Measurements from ENCODE around the gene FBXL7. TPM values are rescaled to one million over a fixed set of nuclear protein-coding genes. Genes with fewer than 3 reads are reported as not detected.

The FBXL7 gene
- polyA plus RNA-seq, 3 donors, result not detected

DNA sequence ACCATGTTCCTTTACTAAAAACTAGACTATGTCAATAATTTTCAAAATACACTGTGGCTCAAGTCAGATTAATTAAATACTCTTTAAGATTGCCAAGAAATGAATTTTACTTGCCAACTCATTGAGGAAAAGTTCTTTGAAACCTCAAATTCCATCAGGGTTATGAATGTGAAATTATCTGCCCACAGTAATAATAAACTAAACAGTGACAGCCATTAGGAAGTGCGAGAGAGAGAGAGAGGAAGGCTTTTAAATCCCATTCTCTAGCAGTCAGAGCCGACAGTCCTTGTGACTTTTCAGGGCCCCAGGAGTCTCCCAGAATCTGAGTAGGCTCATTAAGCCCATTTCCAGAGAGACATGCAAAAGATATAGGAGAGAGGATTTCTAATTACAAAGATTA is 443.5 kb downstream of the FBXL7 start:
- Mint-ChIP-seq H3K27me3 (ENCODE audit: low read depth in 3 of 3) (peaks cover 0 to 2% (median 0%) of the 10 kb centered on the region in 3 donors), H3K27ac (no peak overlapping the region), H3K9me3 (peaks cover 3 to 20% (median 10%) of the 10 kb centered on the region in 7 donors), H3K36me3 (no peaks in the 10 kb centered on the region), H3K4me1 (no peaks in the 10 kb centered on the region), H3K4me3 (no peak overlapping the region)
- no peak overlapping the region for H3K4me3 ChIP-seq (replicated peaks in 1 of 3; ENCODE audit: low read depth in 2 of 3, low read length in 3 of 3)
- H2AFZ ChIP-seq (ENCODE audit: insufficient read depth, low read depth, low read length, poor library complexity, severe bottlenecking), result no peak overlapping the region
- H4K20me1 ChIP-seq (ENCODE audit: insufficient read depth, low read length), result no peaks in the 10 kb centered on the region
- H3K79me2 ChIP-seq (ENCODE audit: insufficient read depth, low read length), result no peaks in the 10 kb centered on the region
- no peak overlapping the region for H3K27ac ChIP-seq (ENCODE audit: low read depth in 1 of 2, low read length in 2 of 2)
- no peaks in the 10 kb centered on the region for H3K4me1 ChIP-seq (ENCODE audit: control insufficient read depth in 1 of 2, insufficient read depth in 2 of 2, low read length in 2 of 2)
- no peak overlapping the region for H3K9ac ChIP-seq (ENCODE audit: insufficient read depth, low read length, poor library complexity, severe bottlenecking)
- no peak overlapping the region for H3K4me2 ChIP-seq (replicated peaks; ENCODE audit: extremely low read depth, low read length, poor library complexity, severe bottlenecking)
- no peak for TF ChIP-seq CTCF (IDR thresholded peaks at IDR 0.05)
- no CpG with 5 or more reads among the region's 2 CpGs for WGBS (ENCODE audit: insufficient coverage)
- H3K27me3 ChIP-seq (ENCODE audit: control insufficient read depth in 2 of 2, insufficient read depth in 2 of 2, low read length in 2 of 2), result no peaks in the 10 kb centered on the region
- H3K9me3 ChIP-seq (replicated peaks in 1 of 2; ENCODE audit: control insufficient read depth in 1 of 2, insufficient read depth in 1 of 2, low read length in 2 of 2), result peaks cover 24 to 40% of the 10 kb centered on the region in 2 donors
- DNase-seq, result no peak
- H3K36me3 ChIP-seq (replicated peaks in 1 of 2; ENCODE audit: control insufficient read depth in 1 of 2, insufficient read depth in 2 of 2, low read length in 2 of 2), result no peaks in the 10 kb centered on the region
- intact Hi-C loops (cut with micrococcal nuclease), result no loop called here

DNA sequence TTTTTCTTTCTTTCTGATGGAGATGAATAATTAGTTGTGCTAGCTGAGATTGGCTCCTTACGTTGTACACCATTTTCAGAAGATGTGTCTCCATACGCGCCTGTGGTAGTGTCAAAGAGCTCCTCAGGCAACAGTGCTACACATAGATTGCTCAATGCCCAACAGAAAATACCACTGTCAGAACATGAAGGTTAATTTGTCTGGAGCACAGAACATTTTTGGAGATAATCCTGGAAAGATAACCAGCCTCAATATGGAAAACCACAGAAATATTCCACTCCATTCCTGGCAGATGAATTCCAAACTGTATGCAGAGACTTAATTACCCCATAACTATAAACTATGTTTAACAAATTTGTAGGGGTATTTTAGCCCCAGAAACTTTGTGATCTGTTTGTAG is 446.0 kb downstream of the FBXL7 start:
- Histone ChIP-seq H2AFZ (ENCODE audit: insufficient read depth, low read depth, low read length, poor library complexity, severe bottlenecking) (no peak overlapping the region), H3K27ac (ENCODE audit: low read depth in 1 of 2, low read length in 2 of 2) (no peak overlapping the region), H3K79me2 (ENCODE audit: insufficient read depth, low read length) (no peaks in the 10 kb centered on the region), H3K9ac (ENCODE audit: insufficient read depth, low read length, poor library complexity, severe bottlenecking) (no peak overlapping the region), H4K20me1 (ENCODE audit: insufficient read depth, low read length) (no peaks in the 10 kb centered on the region), H3K27me3 (ENCODE audit: control insufficient read depth in 2 of 2, insufficient read depth in 2 of 2, low read length in 2 of 2) (no peaks in the 10 kb centered on the region), H3K9me3 (replicated peaks in 1 of 2; ENCODE audit: control insufficient read depth in 1 of 2, insufficient read depth in 1 of 2, low read length in 2 of 2) (peaks cover 32 to 35% of the 10 kb centered on the region in 2 donors), H3K36me3 (replicated peaks in 1 of 2; ENCODE audit: control insufficient read depth in 1 of 2, insufficient read depth in 2 of 2, low read length in 2 of 2) (no peaks in the 10 kb centered on the region), H3K4me1 (ENCODE audit: control insufficient read depth in 1 of 2, insufficient read depth in 2 of 2, low read length in 2 of 2) (no peaks in the 10 kb centered on the region), H3K4me2 (replicated peaks; ENCODE audit: extremely low read depth, low read length, poor library complexity, severe bottlenecking) (no peak overlapping the region), H3K4me3 (replicated peaks in 1 of 3; ENCODE audit: low read depth in 2 of 3, low read length in 3 of 3) (no peak overlapping the region)
- no peak for DNase-seq
- Mint-ChIP-seq H3K4me1 (no peaks in the 10 kb centered on the region), H3K27ac (no peak overlapping the region), H3K4me3 (no peak overlapping the region), H3K36me3 (no peaks in the 10 kb centered on the region), H3K9me3 (peaks cover 5 to 24% (median 15%) of the 10 kb centered on the region in 7 donors), H3K27me3 (ENCODE audit: low read depth in 3 of 3) (no peaks in the 10 kb centered on the region)
- WGBS (ENCODE audit: insufficient coverage), result no CpG with 5 or more reads among the region's 3 CpGs
- intact Hi-C loops (cut with micrococcal nuclease), result no loop called here
- TF ChIP-seq CTCF (IDR thresholded peaks at IDR 0.05), result no peak

All from CD14-positive monocyte (primary cell).